Neural progenitor cell (in vitro differentiated cells): ENCODE data around the gene SMCHD1. TPM values are rescaled to one million over a fixed set of nuclear protein-coding genes. Genes with fewer than 3 reads are reported as not detected.

Experiments
- DNase-seq: peaks from one replicate; pipeline ENCODE4 v3.0.0-alpha.2; 2016; ENCODE audit warnings: low spot score
- H2AFZ ChIP-seq: fragments of 200-600 bp; sonication (generic); replicated peaks from 2 replicates; pipeline ENCODE4 v1.6.1; 2016; ENCODE audit warnings: antibody characterized with exemption
- H3F3A ChIP-seq: fragments of 200-600 bp; sonication (generic); 2 replicates; pipeline ENCODE4 v1.6.1; 2016; ENCODE audit warnings: antibody characterized with exemption, low read depth
- H3K27ac ChIP-seq: fragments of 200-600 bp; sonication (generic); 2 replicates; pipeline ENCODE4 v1.5.1; 2016; ENCODE audit warnings: mild to moderate bottlenecking
- H3K27me3 ChIP-seq: fragments of 200-600 bp; sonication (generic); 2 replicates; pipeline ENCODE4 v1.6.1; 2016; ENCODE audit warnings: mild to moderate bottlenecking, moderate library complexity
- H3K36me3 ChIP-seq: fragments of 200-600 bp; sonication (generic); 2 replicates; pipeline ENCODE4 v1.5.1; 2016
- H3K4me1 ChIP-seq: fragments of 200-600 bp; sonication (generic); 2 replicates; pipeline ENCODE4 v1.6.1; 2016; ENCODE audit warnings: mixed run types
- H3K4me2 ChIP-seq: fragments of 200-600 bp; sonication (generic); 2 replicates; pipeline ENCODE4 v1.6.1; 2016
- H3K4me3 ChIP-seq: fragments of 200-600 bp; sonication (generic); 2 replicates; pipeline ENCODE4 v1.5.1; 2016
- H3K79me2 ChIP-seq: fragments of 200-600 bp; sonication (generic); 2 replicates; pipeline ENCODE4 v1.6.1; 2016; ENCODE audit warnings: low read depth
- H3K9ac ChIP-seq: fragments of 200-600 bp; sonication (generic); 2 replicates; pipeline ENCODE4 v1.6.1; 2016
- H3K9me3 ChIP-seq: fragments of 200-600 bp; sonication (generic); 2 replicates; pipeline ENCODE4 v1.5.1; 2016; ENCODE audit warnings: low read depth
- H4K20me1 ChIP-seq: fragments of 200-600 bp; sonication (generic); 2 replicates; pipeline ENCODE4 v1.6.1; 2016; ENCODE audit warnings: low read depth
- H3K27ac Mint-ChIP-seq: 3 replicates; pipeline ENCODE4 v1.8.0; 2021; ENCODE audit warnings: mixed read lengths
- H3K27me3 Mint-ChIP-seq: 2 replicates; pipeline ENCODE4 v1.8.0; 2022; ENCODE audit warnings: low read depth, mild to moderate bottlenecking, inconsistent platforms, moderate library complexity, mixed read lengths; ENCODE audit not compliant: insufficient read depth
- H3K36me3 Mint-ChIP-seq: 3 replicates; pipeline ENCODE4 v1.8.0; 2021; ENCODE audit warnings: mixed read lengths
- H3K4me1 Mint-ChIP-seq: 3 replicates; pipeline ENCODE4 v1.8.0; 2021; ENCODE audit warnings: mixed read lengths
- H3K4me3 Mint-ChIP-seq: 3 replicates; pipeline ENCODE4 v1.8.0; 2021; ENCODE audit warnings: mild to moderate bottlenecking, moderate library complexity, mixed read lengths
- H3K9me3 Mint-ChIP-seq: 3 replicates; pipeline ENCODE4 v1.8.0; 2020; ENCODE audit warnings: mixed read lengths
- EZH2 ChIP-seq: fragments of 200-600 bp; sonication (generic); IDR thresholded peaks from 2 replicates; pipeline ENCODE4 v1.6.1; 2017; ENCODE audit warnings: antibody characterized with exemption, mild to moderate bottlenecking, moderate library complexity
- EZH2phosphoT487 ChIP-seq: fragments of 200-600 bp; sonication (generic); IDR thresholded peaks from 2 replicates; pipeline ENCODE4 v1.6.1; 2017; ENCODE audit warnings: antibody characterized with exemption
- total RNA-seq: library from RNA; depleted of rRNA; stranded (reverse); fragments of >200 nt; gene quantifications from 2 replicates; pipeline ENCODE4 v1.2.3, GENCODE V29; 2015; ENCODE audit warnings: low replicate concordance
- TF ChIP-seq, protein P1 (sequence below): fragments of 200-600 bp; sonication (generic); IDR thresholded peaks from 2 replicates; pipeline ENCODE4 v1.5.1; 2017; ENCODE audit warnings: antibody characterized with exemption, mild to moderate bottlenecking

SMCHD1 gene
- total RNA-seq, 1 donor from 2014 or later: 127 TPM

GRCh38 chr18:2654169-2654927 is 1.2 kb upstream of the SMCHD1 start:
- H3K36me3 Mint-ChIP-seq: peaks cover 7% of the 10 kb centered on the region
- H3K9ac ChIP-seq: no peak overlapping the region
- no peaks in the 10 kb centered on the region for H3K9me3 ChIP-seq
- peak overlapping the region; percentile 90 for H3K4me3 Mint-ChIP-seq
- H4K20me1 ChIP-seq: peaks cover 34% of the 10 kb centered on the region
- peaks cover 36% of the 10 kb centered on the region for H3K79me2 ChIP-seq
- no peak for DNase-seq
- no peak overlapping the region for H3K27ac ChIP-seq
- H3K36me3 ChIP-seq: no peaks in the 10 kb centered on the region
- peaks cover 16% of the 10 kb centered on the region for H3F3A ChIP-seq
- peaks cover 25% of the 10 kb centered on the region for H3K4me1 Mint-ChIP-seq
- peak overlapping the region; percentile 92 for H3K4me2 ChIP-seq
- peak overlapping the region; percentile 99 for H2AFZ ChIP-seq
- H3K4me3 ChIP-seq: peak overlapping the region; percentile 74
- H3K27ac Mint-ChIP-seq: no peak overlapping the region
- H3K27me3 ChIP-seq: peaks cover 26% of the 10 kb centered on the region
- H3K4me1 ChIP-seq: peaks cover 5% of the 10 kb centered on the region
- H3K27me3 Mint-ChIP-seq: peaks cover 2% of the 10 kb centered on the region
- no peaks in the 10 kb centered on the region for H3K9me3 Mint-ChIP-seq
- TF ChIP-seq EZH2phosphoT487 (no peak), EZH2 (no peak)
- TF ChIP-seq, protein P1, sequence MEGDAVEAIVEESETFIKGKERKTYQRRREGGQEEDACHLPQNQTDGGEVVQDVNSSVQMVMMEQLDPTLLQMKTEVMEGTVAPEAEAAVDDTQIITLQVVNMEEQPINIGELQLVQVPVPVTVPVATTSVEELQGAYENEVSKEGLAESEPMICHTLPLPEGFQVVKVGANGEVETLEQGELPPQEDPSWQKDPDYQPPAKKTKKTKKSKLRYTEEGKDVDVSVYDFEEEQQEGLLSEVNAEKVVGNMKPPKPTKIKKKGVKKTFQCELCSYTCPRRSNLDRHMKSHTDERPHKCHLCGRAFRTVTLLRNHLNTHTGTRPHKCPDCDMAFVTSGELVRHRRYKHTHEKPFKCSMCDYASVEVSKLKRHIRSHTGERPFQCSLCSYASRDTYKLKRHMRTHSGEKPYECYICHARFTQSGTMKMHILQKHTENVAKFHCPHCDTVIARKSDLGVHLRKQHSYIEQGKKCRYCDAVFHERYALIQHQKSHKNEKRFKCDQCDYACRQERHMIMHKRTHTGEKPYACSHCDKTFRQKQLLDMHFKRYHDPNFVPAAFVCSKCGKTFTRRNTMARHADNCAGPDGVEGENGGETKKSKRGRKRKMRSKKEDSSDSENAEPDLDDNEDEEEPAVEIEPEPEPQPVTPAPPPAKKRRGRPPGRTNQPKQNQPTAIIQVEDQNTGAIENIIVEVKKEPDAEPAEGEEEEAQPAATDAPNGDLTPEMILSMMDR: no peak

GRCh38 chr18:2654928-2655177 is 673 bp upstream of the SMCHD1 start:
- Histone ChIP-seq H3K79me2 (peaks cover 41% of the 10 kb centered on the region), H3K27ac (no peak overlapping the region), H3K4me1 (peaks cover 5% of the 10 kb centered on the region), H3K9me3 (no peaks in the 10 kb centered on the region), H4K20me1 (peaks cover 39% of the 10 kb centered on the region), H2AFZ (peak overlapping the region; percentile 99), H3K4me3 (peak overlapping the region; percentile 74), H3K27me3 (peaks cover 26% of the 10 kb centered on the region), H3K4me2 (peak overlapping the region; percentile 92), H3K9ac (peak overlapping the region; percentile 80), H3F3A (peaks cover 16% of the 10 kb centered on the region), H3K36me3 (no peaks in the 10 kb centered on the region)
- peaks cover 2% of the 10 kb centered on the region for H3K27me3 Mint-ChIP-seq
- H3K9me3 Mint-ChIP-seq: no peaks in the 10 kb centered on the region
- peak overlapping the region; percentile 93 for H3K27ac Mint-ChIP-seq
- H3K4me3 Mint-ChIP-seq: peak overlapping the region; percentile 90
- TF ChIP-seq, protein P1: no peak
- TF ChIP-seq EZH2: no peak
- TF ChIP-seq EZH2phosphoT487: no peak
- peaks cover 8% of the 10 kb centered on the region for H3K36me3 Mint-ChIP-seq
- DNase-seq: no peak
- H3K4me1 Mint-ChIP-seq: peaks cover 25% of the 10 kb centered on the region

- H3K36me3 ChIP-seq: no peaks in the 10 kb centered on the region
- peaks cover 16% of the 10 kb centered on the region for H3F3A ChIP-seq
- no peak for DNase-seq
- peak overlapping the region; percentile 87 for H3K27ac ChIP-seq
- TF ChIP-seq EZH2: no peak
- TF ChIP-seq, protein P1: peak; percentile 13
- peaks cover 11% of the 10 kb centered on the region for H3K36me3 Mint-ChIP-seq
- H3K9me3 ChIP-seq: no peaks in the 10 kb centered on the region
- H3K9me3 Mint-ChIP-seq: peaks cover 4% of the 10 kb centered on the region
- peak overlapping the region; percentile 53 for H3K27ac Mint-ChIP-seq
- peak overlapping the region; percentile 86 for H3K4me2 ChIP-seq
- H3K4me1 Mint-ChIP-seq: peaks cover 25% of the 10 kb centered on the region
- peaks cover 26% of the 10 kb centered on the region for H3K27me3 ChIP-seq
- peaks cover 39% of the 10 kb centered on the region for H4K20me1 ChIP-seq
- H3K79me2 ChIP-seq: peaks cover 51% of the 10 kb centered on the region
- peaks cover 5% of the 10 kb centered on the region for H3K4me1 ChIP-seq
- H3K4me3 Mint-ChIP-seq: peak overlapping the region; percentile 97
- H2AFZ ChIP-seq: peak overlapping the region; percentile 27
- peak overlapping the region; percentile 48 for H3K9ac ChIP-seq
- peak overlapping the region; percentile 74 for H3K4me3 ChIP-seq
- H3K27me3 Mint-ChIP-seq: peaks cover 2% of the 10 kb centered on the region
These were observed 369 bp downstream of the SMCHD1 start for GRCh38 chr18:2655954-2656236.
